Stimulated activated CD8-positive, alpha-beta memory T cell treated with anti-CD3 and anti-CD28 coated beads, Interleukin-15, amount 100 ng/mL, for 24 hours (primary cell): ENCODE results near the gene ELAVL2.

Experiments
- DNase-seq: peaks from one replicate; pipeline ENCODE4 v3.0.0-alpha.2; 2020; ENCODE audit warnings: low read depth

Gene ELAVL2

DNA sequence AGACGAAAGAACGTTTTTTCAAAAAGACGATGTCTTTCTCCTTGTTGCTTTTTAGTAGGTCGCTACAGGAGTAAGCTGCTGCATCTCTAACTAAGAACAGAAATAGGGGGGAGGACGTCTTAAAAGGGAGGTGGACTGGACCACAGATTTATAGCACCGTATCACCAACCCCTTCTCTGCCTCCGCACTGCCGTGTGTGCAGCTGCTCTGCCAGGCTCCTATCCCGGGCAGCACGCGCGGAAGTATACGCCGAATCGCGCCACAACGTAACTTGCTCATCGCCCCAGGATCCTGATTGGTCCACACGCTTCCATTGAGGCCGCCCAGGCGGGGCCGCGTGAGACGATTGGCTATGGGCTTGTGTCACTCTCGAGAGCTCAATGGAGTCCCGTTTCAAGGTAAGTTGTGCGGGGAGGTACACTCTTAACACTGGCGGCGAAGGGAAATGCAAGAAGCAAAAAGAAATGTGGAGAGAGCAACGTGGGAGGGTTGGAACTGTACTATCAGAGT is at the start of gene ELAVL2:
Gene ELAVL2, minus strand, starts transcription at position 121 of the 510 bp plus-strand sequence. CDS start 64,006 bp downstream, outside the sequence.
- DNase-seq = no peak

- no peak for DNase-seq
Measured at GRCh38 chr9:23858234-23858633, 32.2 kb upstream of the ELAVL2 start.

- no peak for DNase-seq
Measured at GRCh38 chr9:23855873-23856604, 30.0 kb upstream of the ELAVL2 start.

- no peak for DNase-seq
Measured at GRCh38 chr9:23850690-23851629, 24.9 kb upstream of the ELAVL2 start.

- DNase-seq = no peak
Measured at GRCh38 chr9:23850242-23850689, 24.2 kb upstream of the ELAVL2 start.

DNA sequence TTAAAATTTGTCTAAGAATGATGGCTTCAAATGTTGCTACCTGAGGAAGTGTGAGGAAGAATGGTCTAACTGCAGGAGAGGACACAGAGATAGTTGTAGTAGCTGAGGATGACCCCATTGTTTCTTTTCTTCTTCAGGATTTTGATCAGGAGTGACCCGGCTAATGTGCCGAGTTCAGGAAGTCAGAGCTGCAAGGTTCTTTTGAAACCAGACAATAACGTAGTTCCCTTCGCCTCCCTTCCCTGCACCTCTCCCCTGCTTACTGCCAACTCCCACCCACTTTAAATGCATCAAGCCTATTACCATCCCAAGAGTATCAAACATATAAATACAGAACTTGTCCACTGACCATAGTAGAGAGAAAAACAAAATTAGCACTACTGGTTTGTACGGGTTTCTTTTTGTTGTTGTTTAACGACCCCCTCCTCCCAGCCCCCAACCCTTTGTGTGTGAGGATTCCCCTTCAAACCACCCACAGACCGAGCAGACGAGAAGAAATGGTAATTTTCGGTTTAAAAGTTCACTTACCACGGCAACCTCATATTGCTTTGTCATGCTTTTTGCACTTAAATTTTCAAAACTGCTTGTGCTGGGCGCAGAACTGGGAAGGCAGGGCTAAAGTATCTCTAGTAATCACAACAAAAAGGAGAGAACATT is 23.5 kb upstream of the ELAVL2 start:
- no peak for DNase-seq

- DNase-seq = no peak
Measured at GRCh38 chr9:23842565-23843129, 16.6 kb upstream of the ELAVL2 start.

DNA sequence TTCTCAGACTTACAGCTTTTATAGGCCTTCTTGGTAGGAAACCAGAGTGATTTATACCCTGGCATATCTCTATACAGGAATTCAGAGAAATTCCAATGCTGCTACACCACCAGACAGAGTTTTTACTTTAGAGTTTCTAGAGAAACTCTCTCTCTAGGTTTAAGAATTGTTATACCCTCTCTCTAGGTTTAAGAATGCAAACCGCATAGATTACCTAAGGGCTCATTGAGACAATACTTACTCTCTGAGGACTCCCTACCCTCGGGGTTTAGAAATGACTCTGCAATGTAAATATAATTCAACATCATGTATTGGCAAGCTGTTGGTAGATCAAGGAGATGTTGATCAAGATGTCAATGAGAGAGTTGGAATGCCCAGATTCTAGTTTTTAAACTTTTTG is 15.3 kb upstream of the ELAVL2 start:
- no peak for DNase-seq

DNA sequence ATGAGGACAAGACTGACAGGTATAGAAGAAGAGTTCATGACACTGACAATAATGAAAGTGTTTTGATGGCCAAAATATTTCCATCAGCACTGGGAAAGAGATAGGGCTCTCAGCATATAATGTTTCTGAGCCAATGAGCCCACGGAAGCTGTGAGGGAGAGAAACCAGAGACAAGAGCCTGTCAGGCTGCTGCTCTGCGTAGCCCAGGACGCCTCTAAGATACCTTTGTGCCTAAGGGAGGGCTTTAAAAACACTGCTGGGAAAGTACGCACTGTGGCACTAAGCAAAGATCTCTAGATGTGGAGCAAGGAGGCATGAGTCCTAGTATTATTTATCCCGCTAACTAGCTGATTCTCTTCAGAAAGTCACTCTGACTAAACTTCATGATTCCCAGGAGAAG is 11.0 kb upstream of the ELAVL2 start:
- no peak for DNase-seq

DNA sequence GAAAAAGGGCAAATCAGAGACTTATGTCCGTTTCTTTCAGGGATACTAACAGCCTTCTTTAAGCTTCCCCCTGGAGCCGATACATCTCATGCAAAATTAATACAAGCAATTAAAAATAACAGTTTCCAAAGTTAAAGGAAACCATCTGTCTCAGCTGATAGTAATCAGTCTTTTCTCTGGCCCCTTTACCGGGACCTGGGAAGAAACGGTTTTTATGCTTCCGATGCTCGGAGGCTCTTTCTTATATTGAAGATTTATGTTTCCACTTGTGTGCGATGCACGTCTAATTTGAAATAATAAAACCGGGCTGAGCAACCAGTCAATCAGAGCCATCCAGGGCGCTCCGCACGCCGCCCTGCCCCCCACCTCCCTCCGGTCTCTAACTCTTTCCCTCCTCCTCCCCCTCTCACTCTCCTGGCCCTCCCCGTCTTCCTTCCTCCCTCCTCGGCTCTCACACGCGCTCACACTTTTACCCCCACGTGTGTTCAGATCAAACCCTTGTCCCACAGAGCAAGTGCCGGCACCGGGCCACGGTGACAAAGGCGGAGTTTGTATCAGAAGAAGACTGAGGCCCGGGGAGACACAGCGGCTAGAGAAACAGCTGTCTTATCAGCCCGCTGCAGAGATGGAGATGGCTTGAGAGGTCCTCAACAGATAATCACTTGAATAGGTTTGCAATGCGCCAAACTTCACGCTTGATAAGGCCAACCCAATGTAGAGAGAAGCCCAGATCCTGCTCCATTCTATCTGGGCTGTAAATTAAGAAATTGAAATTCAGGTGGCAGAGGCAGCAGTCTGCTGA is 5.1 kb upstream of the ELAVL2 start:
- no peak for DNase-seq

- no peak for DNase-seq
Measured at GRCh38 chr9:23830476-23830805, 4.4 kb upstream of the ELAVL2 start.

GRCh38 chr9:23829580-23830475 is 3.8 kb upstream of the ELAVL2 start:
- DNase-seq = no peak

DNA sequence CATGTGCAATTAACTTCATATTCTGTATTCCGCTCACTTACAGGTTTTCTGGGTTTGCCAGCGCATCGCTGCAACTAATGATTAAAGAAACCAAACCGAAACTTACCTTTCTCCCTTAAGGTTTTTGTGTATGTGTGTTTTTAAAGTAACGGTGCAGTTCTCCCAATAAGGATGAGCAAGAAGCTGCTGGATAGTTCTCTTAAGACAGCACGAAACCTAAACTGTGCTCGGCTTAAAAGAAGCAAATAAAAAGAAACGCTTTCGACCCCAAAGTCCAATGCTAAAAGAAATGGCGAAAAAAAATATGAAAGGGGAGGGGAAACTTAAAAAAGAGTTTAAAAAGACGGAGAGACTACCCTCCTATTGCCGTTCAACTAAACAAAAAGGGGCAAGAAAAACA is 340 bp downstream of the ELAVL2 start:
- DNase-seq = no peak

- no peak for DNase-seq
Measured at GRCh38 chr9:23824830-23825591, 1.0 kb downstream of the ELAVL2 start.

DNA sequence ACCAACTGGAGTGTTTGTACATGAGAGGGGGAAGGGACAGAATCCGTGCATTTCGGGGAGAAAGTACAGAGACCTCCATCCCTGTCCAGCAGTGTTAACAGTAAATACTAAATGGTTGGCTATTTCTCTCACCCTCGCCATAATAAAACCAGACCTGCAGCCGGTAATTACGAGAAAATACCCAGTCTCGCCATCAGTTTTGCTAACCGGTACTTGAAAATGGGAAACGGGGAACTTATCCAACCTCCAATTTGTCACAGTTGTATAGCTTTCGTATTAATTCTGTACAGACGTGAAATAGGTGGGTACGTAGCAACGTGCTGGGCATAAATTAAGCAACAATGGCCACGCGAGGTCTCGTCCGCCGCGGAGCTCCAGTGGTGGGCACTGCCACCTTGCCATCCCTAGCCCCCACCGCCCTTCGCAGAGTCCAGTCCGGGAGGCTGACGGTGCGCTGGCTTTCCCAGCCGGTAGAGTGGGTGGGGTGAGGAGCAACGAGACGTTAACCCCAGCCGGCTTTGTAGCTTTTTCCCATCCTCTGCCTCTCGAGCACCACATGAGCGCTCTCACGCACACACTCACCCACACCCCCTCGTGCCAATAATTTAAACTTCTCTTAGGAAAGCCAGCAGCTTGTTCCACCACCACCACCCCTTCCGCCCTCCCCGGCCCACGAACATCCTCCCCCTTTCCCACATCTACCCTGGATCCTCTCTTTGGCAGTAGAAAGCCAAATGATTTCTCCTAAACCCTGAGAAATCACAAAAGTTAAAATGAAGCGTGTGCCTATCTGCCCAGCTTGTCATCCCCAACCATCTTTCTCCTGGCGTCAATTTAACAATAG is 1.8 kb downstream of the ELAVL2 start:
- no peak for DNase-seq

DNA sequence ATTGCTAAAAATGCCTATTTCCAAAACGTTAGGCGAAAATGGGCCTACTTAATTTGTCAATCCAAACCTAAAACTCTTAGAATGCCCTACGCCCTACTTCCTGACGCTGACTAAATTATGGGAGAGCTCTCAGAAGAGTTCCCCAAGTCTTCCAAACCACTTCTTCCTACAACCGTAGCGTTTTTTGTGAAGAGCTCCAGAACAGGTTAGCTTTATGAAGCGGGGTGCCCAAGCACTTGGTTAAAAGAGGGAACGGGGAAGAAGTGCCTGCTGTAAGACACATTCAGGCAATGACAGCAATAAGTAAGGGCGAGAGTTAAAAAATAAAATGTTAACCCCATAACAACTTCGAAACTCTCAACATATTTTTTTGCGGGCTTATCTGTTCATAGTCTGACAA is 2.8 kb downstream of the ELAVL2 start:
- DNase-seq = no peak

DNA sequence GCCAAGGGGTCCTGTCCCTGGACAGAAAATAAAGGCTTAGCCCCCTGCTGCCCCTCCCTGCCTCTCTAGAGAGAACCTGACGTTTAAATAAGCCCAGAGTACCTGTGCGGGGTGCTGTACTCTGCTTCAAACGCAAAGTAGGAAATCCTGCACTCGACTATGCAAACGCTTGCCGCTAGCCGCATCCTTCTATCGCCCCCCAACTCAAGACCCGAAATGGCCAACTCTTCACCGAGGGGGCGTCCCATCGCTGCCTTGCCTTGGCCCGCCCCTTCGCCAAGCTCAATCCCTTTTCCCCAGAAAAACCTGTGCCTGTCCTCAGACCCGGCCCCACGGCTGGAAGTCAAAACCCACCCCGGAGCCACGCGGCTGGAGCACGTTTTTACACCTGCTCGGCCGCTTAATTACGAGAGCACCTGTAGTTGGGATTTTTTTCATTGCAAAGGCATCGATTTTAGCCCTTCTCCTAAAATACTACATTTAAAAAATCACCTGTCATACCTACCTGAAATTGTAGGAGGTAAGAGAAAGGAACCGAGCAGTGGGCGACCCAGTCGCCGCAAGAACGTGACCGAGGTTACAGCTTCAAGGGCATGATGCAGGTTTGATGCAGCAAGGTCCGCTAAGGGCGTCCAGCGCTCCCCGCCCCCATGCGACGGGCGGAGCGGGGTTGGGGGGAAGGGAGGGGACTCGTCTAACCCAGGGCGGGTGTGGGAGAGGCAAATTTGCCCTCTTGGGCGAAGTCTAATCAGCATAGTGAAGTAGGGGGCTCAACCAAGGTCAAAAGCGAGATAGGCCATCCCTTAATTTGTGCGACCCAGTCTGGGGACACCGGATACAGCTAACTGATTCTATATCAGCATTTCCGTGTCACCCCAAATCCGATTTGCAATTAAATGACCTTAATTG is 3.5 kb downstream of the ELAVL2 start:
- no peak for DNase-seq
